Stromal cell of bone marrow (primary cell): ENCODE results near the gene SLC38A8.

ENCODE experiments used
- DNase-seq: peaks from one replicate; pipeline ENCODE4 v3.0.0-alpha.2; 2012; ENCODE audit warnings: low read depth

Gene SLC38A8

GRCh38 chr16:84042308-84042878 lies at the start of gene SLC38A8:
SLC38A8 (minus strand) TSS chr16:84042795; CDS start chr16:84042157, 638 bp downstream.
- no peak for DNase-seq

GRCh38 chr16:84091460-84091859 lies 48.9 kb upstream of the SLC38A8 start:
- no peak for DNase-seq

- DNase-seq: no peak
Observed at GRCh38 chr16:84090211-84090610, 47.6 kb upstream of the SLC38A8 start.

- no peak for DNase-seq
Observed at GRCh38 chr16:84088695-84089395, 46.2 kb upstream of the SLC38A8 start.

GRCh38 chr16:84087466-84088151 lies 45.0 kb upstream of the SLC38A8 start:
- no peak for DNase-seq

GRCh38 chr16:84087001-84087400 lies 44.4 kb upstream of the SLC38A8 start:
- no peak for DNase-seq

- no peak for DNase-seq
Observed at GRCh38 chr16:84086341-84086740, 43.7 kb upstream of the SLC38A8 start.

- no peak for DNase-seq
Observed at GRCh38 chr16:84085773-84086172, 43.2 kb upstream of the SLC38A8 start.

- no peak for DNase-seq
Observed at GRCh38 chr16:84085271-84085667, 42.7 kb upstream of the SLC38A8 start.

- DNase-seq: no peak
Observed at GRCh38 chr16:84084570-84085270, 42.1 kb upstream of the SLC38A8 start.

GRCh38 chr16:84082835-84083569 lies 40.4 kb upstream of the SLC38A8 start:
- no peak for DNase-seq

GRCh38 chr16:84082110-84082509 lies 39.5 kb upstream of the SLC38A8 start:
- DNase-seq: no peak

- no peak for DNase-seq
Observed at GRCh38 chr16:84081446-84081989, 38.9 kb upstream of the SLC38A8 start.

- DNase-seq: no peak
Observed at GRCh38 chr16:84080813-84081212, 38.2 kb upstream of the SLC38A8 start.

- DNase-seq: no peak
Observed at GRCh38 chr16:84080378-84080777, 37.8 kb upstream of the SLC38A8 start.

- DNase-seq: no peak
Observed at GRCh38 chr16:84079664-84080063, 37.1 kb upstream of the SLC38A8 start.

- no peak for DNase-seq
Observed at GRCh38 chr16:84075376-84075775, 32.8 kb upstream of the SLC38A8 start.

- DNase-seq: no peak
Observed at GRCh38 chr16:84074721-84075120, 32.1 kb upstream of the SLC38A8 start.

GRCh38 chr16:84072014-84072413 lies 29.4 kb upstream of the SLC38A8 start:
- no peak for DNase-seq

- no peak for DNase-seq
Observed at GRCh38 chr16:84071121-84071520, 28.5 kb upstream of the SLC38A8 start.

GRCh38 chr16:84069540-84069939 lies 26.9 kb upstream of the SLC38A8 start:
- no peak for DNase-seq
